GM12875 (cell line): ENCODE data around the gene TPRX1.

Experiments
- H3K4me3 ChIP-seq: one replicate; pipeline ENCODE4 v1.5.1; 2011; ENCODE audit warnings: low read depth, low read length, control low read depth
- CTCF ChIP-seq: IDR thresholded peaks from 2 replicates; pipeline ENCODE4 v1.5.1; 2011; ENCODE audit warnings: low read depth, mild to moderate bottlenecking, control low read depth, inconsistent platforms, low read length, moderate library complexity, borderline replicate concordance; ENCODE audit not compliant: insufficient read depth

TPRX1 gene

GRCh38 chr19:47757617-47758442 lies 46.5 kb downstream of the TPRX1 start:
- no peak for TF ChIP-seq CTCF
- no peak overlapping the region for H3K4me3 ChIP-seq

DNA sequence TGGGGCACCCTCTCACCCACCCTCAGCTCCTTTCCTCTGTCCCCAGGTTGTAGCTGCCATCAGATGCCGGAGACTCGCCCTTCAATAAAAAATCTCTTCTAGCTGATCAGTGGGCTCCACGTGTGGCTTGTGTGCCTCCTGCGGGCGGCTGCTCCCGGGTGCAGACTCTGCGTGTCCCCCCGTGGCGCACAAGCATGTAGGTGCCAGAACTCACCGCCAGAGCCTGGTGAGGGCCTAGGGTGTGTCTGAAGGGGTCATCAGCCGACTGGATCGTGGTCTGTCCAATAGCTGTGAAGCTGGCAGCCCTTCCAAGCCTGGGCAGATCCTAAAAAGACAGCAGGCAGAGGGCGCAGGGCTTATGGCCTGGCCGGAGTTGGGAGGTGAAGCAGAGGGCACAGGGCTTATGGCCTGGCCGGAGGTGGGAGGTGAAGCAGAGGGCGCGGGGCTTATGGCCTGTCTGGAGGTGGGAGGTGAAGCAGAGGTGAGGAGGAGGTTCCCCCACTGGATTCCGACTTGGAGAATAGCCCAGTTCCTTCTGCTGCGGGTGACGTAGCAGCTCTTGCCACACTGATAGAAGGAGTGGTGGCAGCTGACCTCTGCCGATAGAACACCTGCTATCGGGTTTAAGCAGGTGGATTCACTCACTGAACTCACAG lies 47.3 kb downstream of the TPRX1 start:
- TF ChIP-seq CTCF, result no peak
- H3K4me3 ChIP-seq, result no peak overlapping the region

DNA sequence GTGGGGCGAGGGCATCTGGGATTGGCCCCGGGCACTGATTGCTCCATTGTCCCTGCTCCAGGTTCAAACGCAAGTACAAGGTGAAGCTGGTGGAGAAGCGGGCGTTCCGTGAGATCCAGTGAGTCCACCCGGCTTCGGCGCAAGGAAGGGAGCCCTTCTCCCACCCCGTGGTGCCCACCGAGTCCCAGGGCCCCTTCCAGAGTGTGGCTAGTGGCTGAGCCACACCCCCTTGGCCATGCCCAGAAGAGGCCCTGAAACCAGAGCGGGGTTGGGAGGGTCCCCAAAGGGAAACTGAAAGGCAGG lies 47.8 kb downstream of the TPRX1 start:
- no peak for TF ChIP-seq CTCF

DNA sequence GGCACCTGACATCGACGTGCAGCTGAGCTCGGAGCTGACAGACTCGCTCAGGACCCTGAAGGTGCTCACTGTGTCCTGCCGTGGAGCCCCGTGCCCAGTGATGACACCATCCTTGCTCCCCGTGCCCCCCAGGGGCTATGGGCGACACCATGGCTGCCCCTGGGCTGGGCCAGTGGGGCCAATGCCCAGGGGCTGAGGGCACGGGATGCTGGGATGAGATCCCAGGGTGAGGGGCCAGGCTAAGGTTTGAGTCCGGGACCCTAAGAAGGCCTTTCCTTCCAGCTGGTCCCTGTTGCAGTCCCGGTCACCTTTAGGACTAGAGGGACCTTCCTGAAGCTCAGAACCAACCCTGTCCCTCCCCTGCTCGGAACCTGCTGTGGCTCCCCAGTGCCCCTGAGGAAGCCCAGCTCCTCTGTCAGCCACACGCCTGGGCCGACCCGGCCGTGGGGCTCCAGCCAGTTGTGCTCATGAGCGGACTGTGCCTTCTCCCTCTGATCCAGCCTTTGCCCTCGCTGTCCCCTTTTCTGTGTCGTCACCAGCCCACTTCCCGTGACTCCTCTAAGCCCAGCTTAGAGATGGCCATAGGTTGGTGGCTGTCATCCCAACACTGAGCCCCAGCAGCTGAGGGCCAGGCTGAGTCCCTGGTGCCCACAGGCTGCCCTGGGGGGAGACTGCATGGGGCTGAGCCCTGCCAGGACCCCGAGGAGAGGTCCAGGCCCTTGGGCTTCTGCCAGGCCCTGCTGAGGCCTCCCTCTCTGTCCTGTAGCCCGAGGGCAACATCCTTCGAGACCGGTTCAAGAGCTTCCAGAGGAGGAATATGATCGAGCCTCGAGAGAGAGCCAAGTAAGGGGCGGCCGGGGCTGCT lies 48.4 kb downstream of the TPRX1 start:
- H3K4me3 ChIP-seq, result no peak overlapping the region
- no peak for TF ChIP-seq CTCF

More for the DNA sequence above, 47.8 kb downstream of the TPRX1 start:
- H3K4me3 ChIP-seq, result no peak overlapping the region

- no peak overlapping the region for H3K4me3 ChIP-seq
- no peak for TF ChIP-seq CTCF
These were observed 49.1 kb downstream of the TPRX1 start for GRCh38 chr19:47755065-47755761.

DNA sequence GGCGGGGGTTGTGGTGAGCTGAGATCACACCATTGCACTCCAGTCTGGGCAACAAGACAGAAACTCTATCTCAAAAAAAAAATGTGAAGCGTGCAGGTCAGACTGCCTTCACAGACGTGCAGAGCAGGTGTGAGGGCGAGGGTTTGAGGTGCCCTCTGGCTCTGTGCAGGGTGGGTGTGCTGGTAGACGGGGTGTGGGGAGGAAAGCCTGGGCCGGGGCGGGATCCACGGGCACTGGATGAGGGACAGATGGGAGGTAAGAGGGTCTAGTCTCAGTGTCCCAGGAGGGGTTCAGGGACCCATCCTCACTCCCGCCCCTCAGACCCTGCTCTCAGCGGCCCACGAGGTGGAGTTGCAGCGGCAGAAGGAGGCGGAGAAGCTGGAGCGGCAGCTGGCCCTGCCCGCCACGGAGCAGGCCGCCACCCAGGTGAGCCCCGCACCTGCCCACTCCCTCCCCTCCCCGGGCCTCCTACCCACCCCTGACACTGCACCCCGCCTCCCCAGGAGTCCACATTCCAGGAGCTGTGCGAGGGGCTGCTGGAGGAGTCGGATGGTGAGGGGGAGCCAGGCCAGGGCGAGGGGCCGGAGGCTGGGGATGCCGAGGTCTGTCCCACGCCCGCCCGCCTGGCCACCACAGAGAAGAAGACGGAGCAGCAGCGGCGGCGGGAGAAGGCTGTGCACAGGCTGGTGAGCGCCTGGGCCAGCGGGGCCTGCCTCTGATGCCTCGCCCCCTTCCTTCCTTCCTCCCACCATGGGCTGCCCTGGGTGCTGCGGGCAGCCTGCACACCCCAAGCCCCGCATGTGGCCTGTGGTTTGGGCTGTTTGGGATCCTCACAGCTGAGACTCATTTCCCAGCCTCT lies 49.9 kb downstream of the TPRX1 start:
- no peak for TF ChIP-seq CTCF
- no peak overlapping the region for H3K4me3 ChIP-seq
